GM20431 (cell line): ENCODE data around the gene BAIAP2.
"Not testable (repeated sequence)": the region's sequence is repeated elsewhere in the genome, so short reads cannot be mapped to it uniquely, and the experiment has no call there.

ENCODE experiments used
- in situ Hi-C: fragments of 300-500 bp; cut with MseI, MboI; formaldehyde crosslinking; loops from one replicate; pipeline ENCODE4 v1.15.0; 2020; ENCODE audit warnings: low sequenced_read_pairs; ENCODE audit not compliant: unreplicated experiment

BAIAP2 gene

GRCh38 chr17:81144423-81144781 is 109.5 kb downstream of the BAIAP2 start:
- in situ Hi-C loops: no loop called here

- in situ Hi-C loops: not testable (repeated sequence)
These were observed 111.3 kb downstream of the BAIAP2 start for GRCh38 chr17:81146208-81146607.

- in situ Hi-C loops: no loop called here
These were observed 112.8 kb downstream of the BAIAP2 start for GRCh38 chr17:81147701-81148100.

- in situ Hi-C loops: no loop called here
These were observed 113.6 kb downstream of the BAIAP2 start for GRCh38 chr17:81148571-81148970.

GRCh38 chr17:81148986-81149533 is 114.1 kb downstream of the BAIAP2 start:
- in situ Hi-C loops: no loop called here

GRCh38 chr17:81150377-81151077 is 115.6 kb downstream of the BAIAP2 start:
- in situ Hi-C loops: no loop called here

- in situ Hi-C loops: no loop called here
These were observed 116.3 kb downstream of the BAIAP2 start for GRCh38 chr17:81151278-81151677.

GRCh38 chr17:81152288-81152828 is 117.4 kb downstream of the BAIAP2 start:
- in situ Hi-C loops: no loop called here

- in situ Hi-C loops: no loop called here
These were observed 118.4 kb downstream of the BAIAP2 start for GRCh38 chr17:81153340-81153803.

- in situ Hi-C loops: not testable (repeated sequence)
These were observed 119.1 kb downstream of the BAIAP2 start for GRCh38 chr17:81154016-81154415.

GRCh38 chr17:81154961-81155360 is 120.0 kb downstream of the BAIAP2 start:
- in situ Hi-C loops: no loop called here

GRCh38 chr17:81156866-81157805 is 122.2 kb downstream of the BAIAP2 start:
- in situ Hi-C loops: no loop called here

GRCh38 chr17:81157848-81158687 is 123.1 kb downstream of the BAIAP2 start:
- in situ Hi-C loops: no loop called here

- in situ Hi-C loops: no loop called here
These were observed 124.0 kb downstream of the BAIAP2 start for GRCh38 chr17:81158688-81159590.

- in situ Hi-C loops: no loop called here
These were observed 124.8 kb downstream of the BAIAP2 start for GRCh38 chr17:81159611-81160265.

GRCh38 chr17:81160306-81160705 is 125.4 kb downstream of the BAIAP2 start:
- in situ Hi-C loops: no loop called here

- in situ Hi-C loops: no loop called here
These were observed 125.9 kb downstream of the BAIAP2 start for GRCh38 chr17:81160747-81161453.

GRCh38 chr17:81161536-81161935 is 126.6 kb downstream of the BAIAP2 start:
- in situ Hi-C loops: no loop called here
